KMS-11 (cell line): Measurements from ENCODE around the gene OR5F1.

Source experiments
- H2AFZ ChIP-seq: fragments of 200-600 bp; sonication (generic); 2 replicates; pipeline ENCODE4 v1.6.1; 2016; ENCODE audit warnings: antibody characterized with exemption, mixed run types, low read depth
- H3K27ac ChIP-seq: fragments of 200-600 bp; sonication (generic); 2 replicates; pipeline ENCODE4 v1.6.1; 2016; ENCODE audit warnings: mild to moderate bottlenecking, mixed run types
- H3K27me3 ChIP-seq: fragments of 200-600 bp; sonication (generic); 2 replicates; pipeline ENCODE4 v1.6.1; 2017; ENCODE audit warnings: mild to moderate bottlenecking, low read depth, mixed run types, moderate library complexity; ENCODE audit not compliant: insufficient read depth
- H3K36me3 ChIP-seq: fragments of 200-600 bp; sonication (generic); 2 replicates; pipeline ENCODE4 v1.6.1; 2017; ENCODE audit warnings: mild to moderate bottlenecking, mixed run types; ENCODE audit not compliant: insufficient read depth
- H3K4me1 ChIP-seq: fragments of 200-600 bp; sonication (generic); 2 replicates; pipeline ENCODE4 v1.6.1; 2016; ENCODE audit warnings: mild to moderate bottlenecking, low read depth, mixed run types; ENCODE audit not compliant: poor library complexity, severe bottlenecking
- H3K4me2 ChIP-seq: fragments of 200-600 bp; sonication (generic); 2 replicates; pipeline ENCODE4 v1.7.0; 2016; ENCODE audit warnings: mild to moderate bottlenecking, mixed run types
- H3K4me3 ChIP-seq: fragments of 200-600 bp; sonication (generic); IDR thresholded peaks from 2 replicates; pipeline ENCODE4 v1.6.1; 2017; ENCODE audit warnings: low read depth, low read length, mixed read lengths; ENCODE audit not compliant: insufficient read depth
- H3K79me2 ChIP-seq: fragments of 200-600 bp; sonication (generic); 2 replicates; pipeline ENCODE4 v1.6.1; 2016; ENCODE audit warnings: low read depth, mixed run types; ENCODE audit not compliant: insufficient read depth
- H3K9ac ChIP-seq: fragments of 200-600 bp; sonication (generic); 2 replicates; pipeline ENCODE4 v1.6.1; 2016; ENCODE audit warnings: mild to moderate bottlenecking, mixed run types
- H4K20me1 ChIP-seq: fragments of 200-600 bp; sonication (generic); 2 replicates; pipeline ENCODE4 v1.6.1; 2016; ENCODE audit warnings: mild to moderate bottlenecking, mixed run types; ENCODE audit not compliant: insufficient read depth
- CTCF ChIP-seq: fragments of 200-600 bp; sonication (generic); conservative IDR thresholded peaks from 2 replicates; pipeline ENCODE4 v1.6.1; 2017; ENCODE audit warnings: low read depth, mild to moderate bottlenecking, antibody characterized with exemption, low read length, moderate library complexity, mixed read lengths

The OR5F1 gene

DNA sequence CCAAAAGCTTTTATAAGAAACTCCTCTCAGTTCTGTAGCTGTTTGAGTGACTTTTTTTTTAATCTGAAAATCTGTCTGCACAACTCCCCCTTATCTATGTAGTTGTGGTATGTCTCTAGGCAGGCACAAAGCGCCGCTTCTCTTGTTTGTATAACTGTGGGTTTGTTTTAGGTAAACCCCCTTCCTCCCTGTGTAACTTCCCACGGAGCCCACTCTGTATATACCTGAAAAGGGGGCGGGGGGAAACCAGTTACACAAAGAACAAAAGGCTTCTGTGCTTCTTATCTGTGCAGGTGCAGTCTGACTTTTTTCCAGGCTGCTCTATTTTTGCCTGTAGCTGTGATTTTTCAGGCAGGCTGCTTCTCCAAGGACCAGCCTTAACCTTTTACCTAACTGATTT lies 37.9 kb downstream of the OR5F1 start:
- Histone ChIP-seq H2AFZ (no peak overlapping the region), H3K79me2 (no peaks in the 10 kb centered on the region), H3K4me2 (no peak overlapping the region), H3K9ac (no peak overlapping the region), H3K4me3 (no peak overlapping the region), H3K36me3 (no peaks in the 10 kb centered on the region), H3K4me1 (no peaks in the 10 kb centered on the region), H3K27me3 (no peaks in the 10 kb centered on the region), H4K20me1 (no peaks in the 10 kb centered on the region), H3K27ac (no peak overlapping the region)
- no peak for TF ChIP-seq CTCF

GRCh38 chr11:55949330-55949729 lies 45.1 kb downstream of the OR5F1 start:
- no peak for TF ChIP-seq CTCF
- H3K9ac ChIP-seq: no peak overlapping the region
- H3K4me3 ChIP-seq: no peak overlapping the region
- H3K4me2 ChIP-seq: no peak overlapping the region
- no peaks in the 10 kb centered on the region for H3K4me1 ChIP-seq
- no peaks in the 10 kb centered on the region for H3K27me3 ChIP-seq
- H3K27ac ChIP-seq: no peak overlapping the region
- no peaks in the 10 kb centered on the region for H4K20me1 ChIP-seq
- H3K36me3 ChIP-seq: no peaks in the 10 kb centered on the region
- no peak overlapping the region for H2AFZ ChIP-seq
- no peaks in the 10 kb centered on the region for H3K79me2 ChIP-seq
